IMR-90 (cell line): ENCODE results near the gene CTAG2. TPM values are rescaled to one million over a fixed set of nuclear protein-coding genes. Genes with fewer than 3 reads are reported as not detected.
"Not testable (repeated sequence)": the region's sequence is repeated elsewhere in the genome, so short reads cannot be mapped to it uniquely, and the experiment has no call there.

Experiments used
- ATAC-seq: fragments of 200-7000 bp; cut with Tn5 transposase; 2 replicates; pipeline ENCODE4 v1.9.1; 2020; ENCODE audit warnings: low read depth, mild to moderate bottlenecking, moderate library complexity
- BruUV-seq: library from RNA; stranded (reverse); fragments of 400-500 nt; replicated peaks from 2 replicates; lab custom pipeline; 2021; lab: Mats Ljungman, UMichigan
- CTCF ChIA-PET: fragments of 300-600 bp; formaldehyde crosslinking; extraction: SDS; loops from one replicate; lab custom pipeline; 2021; ENCODE audit warnings: antibody characterized with exemption; lab: Yijun Ruan, JAX
- POLR2A ChIA-PET: fragments of 300-600 bp; sonication (Branson Sonifier 250); formaldehyde crosslinking; loops from one replicate; lab custom pipeline; 2022; ENCODE audit warnings: antibody characterized with exemption; ENCODE audit not compliant: unreplicated experiment; lab: Charles Lee
- DNase-seq: peaks from one replicate; pipeline ENCODE4 v3.0.0; 2013
- H2AFZ ChIP-seq: replicated peaks from 2 replicates; pipeline ENCODE3; 2013; ENCODE audit warnings: low read length, mild to moderate bottlenecking; ENCODE audit not compliant: poor library complexity
- H2AK5ac ChIP-seq: 2 replicates; pipeline ENCODE4 v1.6.1; 2013; ENCODE audit warnings: low read depth, low read length, inconsistent platforms
- H2AK9ac ChIP-seq: replicated peaks from 2 replicates; pipeline ENCODE3; 2013; ENCODE audit warnings: mild to moderate bottlenecking, low read depth, low read length, moderate library complexity; ENCODE audit not compliant: poor library complexity
- H2BK120ac ChIP-seq: 2 replicates; pipeline ENCODE4 v1.6.1; 2013; ENCODE audit warnings: low read depth, low read length, inconsistent platforms
- H2BK15ac ChIP-seq: 3 replicates; pipeline ENCODE4 v1.6.1; 2013; ENCODE audit warnings: low read depth, low read length, inconsistent platforms
- H2BK20ac ChIP-seq: 2 replicates; pipeline ENCODE4 v1.6.1; 2013; ENCODE audit warnings: low read depth, mild to moderate bottlenecking, inconsistent platforms, low read length, moderate library complexity
- H2BK5ac ChIP-seq: 2 replicates; pipeline ENCODE4 v1.6.1; 2013; ENCODE audit warnings: mild to moderate bottlenecking, low read depth, low read length, inconsistent platforms; ENCODE audit not compliant: poor library complexity, severe bottlenecking
- H3K14ac ChIP-seq: replicated peaks from 2 replicates; pipeline ENCODE4 v1.6.1; 2013; ENCODE audit warnings: low read depth, low read length, inconsistent platforms
- H3K18ac ChIP-seq: 2 replicates; pipeline ENCODE4 v1.6.1; 2013; ENCODE audit warnings: low read depth, low read length, control low read depth
- H3K23ac ChIP-seq: 2 replicates; pipeline ENCODE4 v1.6.1; 2013; ENCODE audit warnings: low read depth, low read length, inconsistent platforms
- H3K27ac ChIP-seq: 2 replicates; pipeline ENCODE4 v1.5.1; 2013; ENCODE audit warnings: mild to moderate bottlenecking, control low read depth, low read length; ENCODE audit not compliant: insufficient read depth
- H3K27me3 ChIP-seq: 2 replicates; pipeline ENCODE4 v1.6.1; 2013; ENCODE audit warnings: low read length; ENCODE audit not compliant: control insufficient read depth, insufficient read depth
- H3K36me3 ChIP-seq: 2 replicates; pipeline ENCODE4 v1.6.1; 2013; ENCODE audit warnings: low read length, mixed read lengths; ENCODE audit not compliant: control insufficient read depth, insufficient read depth
- H3K4ac ChIP-seq: 2 replicates; pipeline ENCODE4 v1.6.1; 2013; ENCODE audit warnings: low read depth, low read length, inconsistent platforms
- H3K4me1 ChIP-seq: 2 replicates; pipeline ENCODE4 v1.6.1; 2013; ENCODE audit warnings: low read length, mixed read lengths; ENCODE audit not compliant: control insufficient read depth, insufficient read depth
- H3K4me2 ChIP-seq: 2 replicates; pipeline ENCODE4 v1.6.1; 2013; ENCODE audit warnings: low read depth, mild to moderate bottlenecking, control low read depth, low read length, moderate library complexity
- H3K4me3 ChIP-seq: 2 replicates; pipeline ENCODE4 v1.5.1; 2013; ENCODE audit warnings: low read depth, mild to moderate bottlenecking, control low read depth, low read length, moderate library complexity; ENCODE audit not compliant: insufficient read depth
- H3K56ac ChIP-seq: 2 replicates; pipeline ENCODE4 v1.6.1; 2013; ENCODE audit warnings: low read length, inconsistent platforms; ENCODE audit not compliant: insufficient read depth; ENCODE audit errors: extremely low read depth
- H3K79me1 ChIP-seq, 2 experiments: 2 replicates each; pipeline ENCODE4 v1.6.1; 2013; ENCODE audit warnings: low read length in 2 of 2, inconsistent platforms in 1 of 2, low read depth in 1 of 2
- H3K9ac ChIP-seq: 2 replicates; pipeline ENCODE4 v1.6.1; 2013; ENCODE audit warnings: low read depth, low read length, control low read depth
- H3K9me1 ChIP-seq: 2 replicates; pipeline ENCODE4 v1.6.1; 2013; ENCODE audit warnings: low read length, inconsistent platforms; ENCODE audit not compliant: insufficient read depth
- H3K9me3 ChIP-seq: 2 replicates; pipeline ENCODE4 v1.6.1; 2013; ENCODE audit warnings: low read length; ENCODE audit not compliant: control insufficient read depth, insufficient read depth
- H4K20me1 ChIP-seq: 2 replicates; pipeline ENCODE4 v1.6.1; 2013; ENCODE audit warnings: low read length, inconsistent platforms; ENCODE audit not compliant: insufficient read depth
- H4K5ac ChIP-seq: 2 replicates; pipeline ENCODE4 v1.6.1; 2013; ENCODE audit warnings: mild to moderate bottlenecking, low read depth, low read length, control low read depth
- H4K8ac ChIP-seq, 2 experiments: 2 replicates each; pipeline ENCODE4 v1.6.1; 2013; ENCODE audit warnings: low read depth in 2 of 2, low read length in 2 of 2, control low read depth in 1 of 2, inconsistent platforms in 1 of 2
- H4K91ac ChIP-seq: 2 replicates; pipeline ENCODE4 v1.6.1; 2013; ENCODE audit warnings: low read depth, low read length, inconsistent platforms; ENCODE audit not compliant: insufficient read depth
- WGBS, 2 experiments: methylation state at CpG; one replicate each; pipeline versions ENCODE4 v1.1.5 to v1.1.7; 2013; ENCODE audit warnings: missing lambda C conversion rate in 2 of 2; ENCODE audit not compliant: insufficient read length in 1 of 2; ENCODE audit errors: extremely low coverage in 2 of 2; 5-methylcytosine and 5-hydroxymethylcytosine counted together
- dilution Hi-C: fragments of 300-500 bp; cut with HindIII; formaldehyde crosslinking; loops from one replicate; pipeline ENCODE4 v1.14.3; 2018; ENCODE audit warnings: low sequenced_read_pairs; ENCODE audit not compliant: unreplicated experiment
- in situ Hi-C: fragments of 300-500 bp; cut with MboI; formaldehyde crosslinking; loops from 3 replicates; pipeline ENCODE4 v1.14.3; 2019; ENCODE audit warnings: low sequenced_read_pairs, inconsistent platforms, mixed read lengths
- intact Hi-C: fragments of 100-400 bp; cut with micrococcal nuclease; formaldehyde crosslinking; loops from 2 replicates; pipeline ENCODE4 v1.10.0; 2022
- polyA plus RNA-seq, 3 experiments: library from polyadenylated mRNA; depleted of rRNA; stranded (reverse); fragments of >200 nt; gene quantifications; 2 replicates each; pipeline ENCODE4 v1.2.3, GENCODE V29; 2012; ENCODE audit warnings: low replicate concordance in 1 of 3
- total RNA-seq: library from RNA; depleted of rRNA; stranded (reverse); fragments of >200 nt; gene quantifications from 2 replicates; pipeline ENCODE4 v1.2.3, GENCODE V29; 2012

CTAG2 gene
- total and polyA plus RNA-seq, 2 of the 4 experiments (the other 2 are of a cell fraction): 27.1 to 42.5 TPM

- H4K20me1 ChIP-seq, H4K5ac ChIP-seq, H3K36me3 ChIP-seq, H2AFZ ChIP-seq, H4K8ac ChIP-seq, H3K56ac ChIP-seq, H3K4me2 ChIP-seq, H3K27ac ChIP-seq, H4K91ac ChIP-seq, H3K9me1 ChIP-seq, H2AK9ac ChIP-seq, in situ Hi-C loops, H2BK15ac ChIP-seq, CTCF ChIA-PET, BruUV-seq, DNase-seq, ATAC-seq, H2BK5ac ChIP-seq, intact Hi-C loops, H2BK20ac ChIP-seq, H2BK120ac ChIP-seq, H3K14ac ChIP-seq, H3K4me1 ChIP-seq, H3K23ac ChIP-seq, H3K79me1 ChIP-seq, H2AK5ac ChIP-seq, H3K4me3 ChIP-seq, POLR2A ChIA-PET, dilution Hi-C loops, H3K9ac ChIP-seq, H3K9me3 ChIP-seq, H3K4ac ChIP-seq, H3K27me3 ChIP-seq, H3K18ac ChIP-seq: not testable (repeated sequence)
- 20% methylated on average over 1 of the region's 8 CpGs; no CpG with 5 or more reads in 1 of the 2 experiments for WGBS, 2 experiments
Observed at GRCh38 chrX:154670848-154671247, 17.5 kb upstream of the CTAG2 start.
